Measurements from ENCODE around the gene ENG. TPM values are rescaled to one million over a fixed set of nuclear protein-coding genes. Genes with fewer than 3 reads are reported as not detected.

The ENG gene
- total and polyA plus RNA-seq, 10 donors: 29.2 to 334 (median 222) TPM

DNA sequence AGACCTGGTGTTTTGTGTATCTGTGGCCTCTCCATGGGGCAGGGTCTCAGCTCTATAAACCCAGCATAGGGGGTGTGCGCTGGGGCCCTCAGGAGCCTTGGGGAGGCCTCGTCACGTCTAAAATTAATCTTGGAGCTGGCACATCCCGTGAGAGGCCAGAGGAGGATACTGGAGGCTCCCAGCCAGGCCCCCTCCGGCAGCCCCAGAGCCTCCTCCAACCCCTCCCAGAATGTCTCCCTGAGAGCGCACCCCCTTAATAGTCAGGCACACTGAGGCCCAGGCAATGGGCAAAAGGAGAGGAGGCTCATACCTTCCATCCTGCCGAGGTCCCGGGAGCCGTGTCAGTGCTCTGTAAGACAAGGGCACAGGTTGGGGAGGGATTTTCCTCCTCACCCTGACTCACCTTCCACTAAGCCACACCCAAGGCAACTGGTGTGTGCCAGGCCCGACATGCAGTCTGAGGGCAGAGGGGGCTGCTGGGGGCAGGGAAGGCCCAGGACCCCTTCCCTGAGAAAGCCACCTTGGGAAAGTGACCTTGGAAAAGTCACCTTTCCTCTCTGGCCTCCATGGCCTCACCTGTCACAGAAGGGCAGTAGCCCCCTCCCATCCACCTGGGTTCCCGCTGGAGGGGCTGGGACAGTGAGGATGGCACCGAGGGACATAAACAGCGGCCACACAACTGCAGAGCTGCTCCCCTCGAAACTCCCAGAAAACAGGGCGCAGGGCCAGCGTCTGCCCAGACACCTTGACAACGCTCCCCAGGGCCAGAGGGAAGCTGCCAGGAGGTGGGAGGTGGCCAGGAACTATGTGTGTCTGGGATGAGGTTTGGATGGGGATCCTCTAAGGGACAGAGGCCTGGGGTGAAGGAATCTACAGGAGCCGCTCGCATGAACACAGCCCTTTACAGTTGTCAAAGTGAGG is 20.1 kb upstream of the ENG start:
- Histone ChIP-seq H3K4me3 (peak overlapping the region in 1 of 8 donors; percentile 38), H3K27ac (peak overlapping the region in 5 of 8 donors; percentile 33 to 83 (median 82)), H3K27me3 (replicated peaks in 1 of 7) (peaks cover 0 to 17% (median 4%) of the 10 kb centered on the region in 7 donors), H3K4me1 (peaks cover 22 to 97% (median 55%) of the 10 kb centered on the region in 6 donors), H3K9me3 (no peaks in the 10 kb centered on the region), H3K36me3 (peaks cover 0 to 32% (median 6%) of the 10 kb centered on the region in 6 donors)
- no peak for TF ChIP-seq POLR2AphosphoS5 (IDR thresholded peaks at IDR 0.05)
- no peak for TF ChIP-seq CTCF (IDR thresholded peaks at IDR 0.05 in 8 of 11, conservative IDR thresholded peaks at IDR 0.05 in 3 of 11)
- TF ChIP-seq POLR2A (IDR thresholded peaks at IDR 0.05): no peak
- 76 to 89% (median 79%) methylated on average over 19 of the region's 19 CpGs for WGBS, 5 donors
- peak; percentile 65 for DNase-seq
- intact Hi-C loops (cut with DNase I; ENCODE audit: low total_unique reads): no loop called here

DNA sequence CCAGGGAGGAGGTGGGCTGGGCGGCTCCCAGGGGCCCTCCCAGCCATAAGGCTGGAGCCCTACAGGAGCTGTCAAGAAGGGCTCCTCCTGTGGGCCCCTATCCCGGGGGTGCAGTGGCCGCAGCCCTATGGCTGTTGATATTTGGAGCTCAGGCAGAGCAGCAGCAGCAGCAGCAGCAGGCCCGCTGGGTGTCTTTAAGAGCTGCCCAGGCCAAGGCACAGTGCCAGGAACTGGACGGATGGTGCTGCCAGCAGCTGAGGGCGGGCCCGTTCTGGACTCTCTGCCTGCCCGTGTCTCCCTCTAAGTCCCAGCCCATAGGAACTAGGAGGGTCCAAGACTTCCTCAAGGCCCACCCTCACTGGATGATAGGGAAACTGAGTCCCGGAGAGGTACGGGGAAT is 19.4 kb upstream of the ENG start:
- intact Hi-C loops (cut with DNase I; ENCODE audit: low total_unique reads): no loop called here
- Histone ChIP-seq H3K4me3 (peak overlapping the region in 1 of 8 donors; percentile 38), H3K36me3 (peaks cover 0 to 32% (median 6%) of the 10 kb centered on the region in 6 donors), H3K27ac (peak overlapping the region in 5 of 8 donors; percentile 33 to 83 (median 82)), H3K27me3 (replicated peaks in 1 of 7) (peaks cover 0 to 17% (median 4%) of the 10 kb centered on the region in 7 donors), H3K9me3 (no peaks in the 10 kb centered on the region), H3K4me1 (peaks cover 25 to 99% (median 62%) of the 10 kb centered on the region in 6 donors)
- TF ChIP-seq POLR2A (IDR thresholded peaks at IDR 0.05) (no peak), POLR2AphosphoS5 (IDR thresholded peaks at IDR 0.05) (peak; percentile 27 to 54 (median 53))
- DNase-seq: no peak
- WGBS, 5 donors: 63 to 89% (median 71%) methylated on average over 4 to 10 of the region's 10 CpGs

DNA sequence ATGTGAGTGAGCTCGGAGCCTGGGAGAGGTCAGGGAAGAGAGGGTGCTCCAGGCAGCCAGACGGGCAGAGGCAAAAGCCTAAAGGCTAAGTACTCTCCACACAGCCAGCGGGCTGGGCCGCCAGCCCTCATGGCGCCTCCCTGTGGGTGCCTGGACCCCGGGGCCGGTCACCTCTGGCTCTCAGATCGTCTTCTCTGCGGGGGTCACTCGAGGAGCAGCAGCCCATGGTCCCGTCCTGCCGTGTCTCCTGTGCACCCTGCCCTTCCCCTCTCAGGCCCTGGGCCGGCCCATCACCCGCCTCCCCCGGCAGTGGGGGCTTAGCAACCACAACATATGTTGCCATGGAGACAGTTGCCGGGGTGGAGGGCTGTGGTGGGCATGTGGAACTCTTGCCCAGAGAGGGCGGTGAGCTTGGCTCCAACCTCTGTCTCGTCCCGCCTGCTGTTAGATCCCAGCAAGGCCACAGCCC is 18.8 kb upstream of the ENG start:
- H3K4me1 ChIP-seq: peaks cover 25 to 99% (median 63%) of the 10 kb centered on the region in 6 donors
- DNase-seq: no peak
- TF ChIP-seq POLR2A (IDR thresholded peaks at IDR 0.05) (no peak), POLR2AphosphoS5 (IDR thresholded peaks at IDR 0.05) (no peak), CTCF (IDR thresholded peaks at IDR 0.05 in 8 of 11, conservative IDR thresholded peaks at IDR 0.05 in 3 of 11) (no peak)
- peaks cover 0 to 16% (median 4%) of the 10 kb centered on the region in 7 donors for H3K27me3 ChIP-seq (replicated peaks in 1 of 7)
- 76 to 85% (median 81%) methylated on average over 12 to 19 of the region's 19 CpGs for WGBS, 5 donors
- peaks cover 0 to 33% (median 6%) of the 10 kb centered on the region in 6 donors for H3K36me3 ChIP-seq
- no peaks in the 10 kb centered on the region for H3K9me3 ChIP-seq
- no peak overlapping the region for H3K4me3 ChIP-seq
- H3K27ac ChIP-seq: peak overlapping the region in 5 of 8 donors; percentile 14 to 83 (median 82)
- intact Hi-C loops (cut with DNase I; ENCODE audit: low total_unique reads): no loop called here

DNA sequence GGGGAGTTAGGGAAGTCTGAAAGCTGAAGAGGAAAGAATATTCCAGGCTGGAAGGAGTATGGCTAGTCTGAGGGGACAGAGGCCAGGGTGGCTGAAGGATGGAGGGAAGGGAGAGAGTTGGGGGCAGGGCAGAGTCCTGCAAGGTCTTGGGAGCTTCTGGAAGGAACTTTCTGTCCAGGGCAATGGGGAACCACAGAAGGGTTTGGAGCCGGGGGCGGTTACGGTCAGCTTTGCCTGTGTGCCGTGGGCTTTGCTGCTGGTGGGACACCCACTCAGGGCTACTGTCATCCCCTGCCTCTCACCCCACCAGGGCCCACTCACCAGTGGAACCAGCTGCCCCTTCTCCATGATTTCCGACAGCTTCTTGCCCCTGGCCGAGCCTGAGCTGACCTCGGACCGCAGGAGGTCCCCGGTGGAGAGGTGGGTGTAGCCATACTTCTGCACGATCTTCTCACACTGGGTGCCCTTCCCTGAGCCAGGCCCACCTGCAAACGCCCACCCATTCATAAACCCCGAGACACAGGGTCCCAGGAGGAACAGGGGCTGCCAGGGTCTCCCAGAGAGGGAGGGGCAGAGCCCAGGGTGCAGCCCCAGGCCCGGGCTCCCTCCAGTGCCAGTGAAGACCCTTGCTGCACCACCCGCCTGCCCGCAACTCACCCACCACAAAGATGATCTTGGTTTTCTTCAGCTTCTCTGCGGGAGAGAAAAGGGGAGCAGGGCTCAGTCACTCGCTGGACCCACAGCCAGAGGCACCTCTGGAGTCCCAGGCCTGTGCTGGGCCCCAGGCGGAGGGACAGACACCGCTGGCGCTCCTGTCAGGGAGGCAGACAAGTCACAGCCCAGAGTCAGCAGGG is 18.1 kb upstream of the ENG start:
- intact Hi-C loops (cut with DNase I; ENCODE audit: low total_unique reads): no loop called here
- Histone ChIP-seq H3K27me3 (replicated peaks in 1 of 7) (peaks cover 0 to 9% (median 4%) of the 10 kb centered on the region in 7 donors), H3K4me1 (peaks cover 25 to 99% (median 61%) of the 10 kb centered on the region in 6 donors), H3K9me3 (no peaks in the 10 kb centered on the region), H3K4me3 (no peak overlapping the region), H3K27ac (peak overlapping the region in 4 of 8 donors; percentile 78 to 83 (median 82)), H3K36me3 (peaks cover 0 to 39% (median 6%) of the 10 kb centered on the region in 6 donors)
- no peak for TF ChIP-seq POLR2A (IDR thresholded peaks at IDR 0.05)
- peak in 2 of 3 donors; percentile 2 to 34 for TF ChIP-seq POLR2AphosphoS5 (IDR thresholded peaks at IDR 0.05)
- WGBS, 5 donors: 87 to 89% (median 88%) methylated on average over 14 to 20 of the region's 20 CpGs
- DNase-seq: no peak
